ENCODE results near the gene MAPKAP1.

DNA sequence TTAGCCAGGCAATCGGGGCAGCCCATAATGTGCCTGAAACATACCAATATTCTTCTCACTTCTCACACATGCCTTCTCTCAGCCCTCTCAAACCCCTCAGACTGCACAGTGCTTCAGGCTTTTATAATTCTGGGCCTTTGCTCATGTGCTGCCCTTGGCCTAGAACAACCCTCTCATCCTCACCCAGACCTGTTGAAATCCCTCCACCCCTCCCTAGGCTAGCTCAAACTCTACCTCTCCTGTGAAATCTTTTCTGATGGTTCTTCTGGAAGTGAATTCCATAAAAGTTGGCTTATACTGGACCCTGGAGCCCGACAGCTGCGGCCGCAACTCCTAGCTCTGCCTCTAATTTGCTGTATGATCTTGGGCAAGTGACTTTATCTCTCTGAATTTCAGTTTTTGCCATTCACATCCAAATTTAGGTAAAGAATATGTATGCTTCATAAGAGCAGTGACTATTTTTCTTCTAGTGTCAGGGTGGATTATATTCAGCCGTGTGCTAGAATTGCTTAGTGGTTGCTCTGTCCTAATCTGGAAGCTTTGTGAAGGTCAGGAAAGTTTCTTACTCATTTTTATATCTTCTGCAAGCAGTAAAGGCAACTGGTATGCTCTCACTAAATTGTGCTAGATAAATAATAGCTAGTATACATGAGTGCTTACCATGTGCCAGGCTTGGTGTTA is 221.4 kb downstream of the MAPKAP1 start:
- TF ChIP-seq POLR2AphosphoS5 (IDR thresholded peaks at IDR 0.05; ENCODE audit: low read depth, low read length) (no peak), POLR2A (IDR thresholded peaks at IDR 0.05; ENCODE audit: low read depth, low read length) (no peak), TAF1 (IDR thresholded peaks at IDR 0.05; ENCODE audit: borderline replicate concordance, low read depth, low read length) (no peak)
